WI38 (cell line): ENCODE results near the gene C12orf57.

Experiments
- H3K4me3 ChIP-seq: 2 replicates; pipeline ENCODE4 v1.5.1; 2011; ENCODE audit warnings: low read depth, mild to moderate bottlenecking, control low read depth, low read length
- CTCF ChIP-seq: IDR thresholded peaks from 2 replicates; pipeline ENCODE4 v1.5.1; 2012; ENCODE audit warnings: low read depth, mild to moderate bottlenecking, control low read depth, low read length

C12orf57 gene

GRCh38 chr12:6957151-6957701 lies 13.4 kb downstream of the C12orf57 start:
- no peak overlapping the region for H3K4me3 ChIP-seq
- no peak for TF ChIP-seq CTCF

- no peak for TF ChIP-seq CTCF
- H3K4me3 ChIP-seq: no peak overlapping the region
Measured at GRCh38 chr12:6957741-6958608, 14.2 kb downstream of the C12orf57 start.

- no peak overlapping the region for H3K4me3 ChIP-seq
- TF ChIP-seq CTCF: no peak
Measured at GRCh38 chr12:6958609-6959057, 14.8 kb downstream of the C12orf57 start.

GRCh38 chr12:6959058-6959804 lies 15.4 kb downstream of the C12orf57 start:
- no peak overlapping the region for H3K4me3 ChIP-seq
- TF ChIP-seq CTCF: no peak

- no peak for TF ChIP-seq CTCF
Measured at GRCh38 chr12:6959805-6960592, 16.2 kb downstream of the C12orf57 start.

GRCh38 chr12:6960593-6961277 lies 16.9 kb downstream of the C12orf57 start:
- TF ChIP-seq CTCF: 0 out of 2 replicates have a peak, but pooled peaks have one; percentile 11
- no peak overlapping the region for H3K4me3 ChIP-seq

More at GRCh38 chr12:6959805-6960592, 16.2 kb downstream of the C12orf57 start:
- no peak overlapping the region for H3K4me3 ChIP-seq
